SKM-1 (cell line): Measurements from ENCODE around the gene ADGRL3.
"Not testable (repeated sequence)": the region's sequence is repeated elsewhere in the genome, so short reads cannot be mapped to it uniquely, and the experiment has no call there.

Source experiments
- DNase-seq: peaks from one replicate; lab custom pipeline; 2025; ENCODE audit not compliant: unreplicated experiment; lab: John Stamatoyannopoulos, UW

Gene ADGRL3

GRCh38 chr4:61596606-61597340, 396.6 kb downstream of the ADGRL3 start:
- no peak for DNase-seq

DNA sequence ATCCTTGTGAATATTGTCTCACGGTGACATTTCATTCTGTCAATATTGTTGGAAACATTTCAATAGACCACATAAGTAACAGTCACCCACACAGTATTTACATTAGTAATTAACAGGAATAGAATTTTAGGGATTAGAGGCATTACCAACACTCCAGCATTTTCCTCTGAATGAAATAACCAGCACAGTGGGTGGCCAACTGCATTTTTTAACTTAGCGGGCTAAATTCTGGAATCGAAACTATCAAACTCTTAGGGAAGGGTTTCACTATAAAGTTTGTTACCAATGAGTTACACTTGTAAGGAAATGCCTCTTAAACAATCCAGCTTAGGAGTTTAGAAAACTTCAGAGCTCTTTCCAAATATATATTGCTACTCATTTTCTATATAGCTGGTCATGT, 403.0 kb downstream of the ADGRL3 start:
- DNase-seq, result no peak

DNA sequence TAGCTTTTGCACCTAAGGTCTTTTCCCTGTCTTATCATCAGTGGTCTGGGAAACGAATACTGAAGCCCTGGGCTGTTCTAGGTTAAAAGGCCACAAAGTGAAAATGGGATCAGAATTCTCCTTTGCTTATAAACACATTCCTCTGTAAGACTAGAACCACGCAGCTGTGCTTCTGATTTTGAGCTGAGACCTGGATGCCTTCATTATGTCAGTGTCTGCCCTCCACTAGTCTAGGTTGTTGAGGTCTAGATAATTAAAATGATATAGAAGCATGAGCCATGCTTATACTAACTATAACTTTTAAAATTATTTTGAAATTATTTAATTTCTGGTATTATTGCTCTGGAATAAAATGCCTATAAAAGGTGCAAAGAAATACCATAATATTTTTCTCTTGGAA, 403.9 kb downstream of the ADGRL3 start:
- DNase-seq, result no peak

DNA sequence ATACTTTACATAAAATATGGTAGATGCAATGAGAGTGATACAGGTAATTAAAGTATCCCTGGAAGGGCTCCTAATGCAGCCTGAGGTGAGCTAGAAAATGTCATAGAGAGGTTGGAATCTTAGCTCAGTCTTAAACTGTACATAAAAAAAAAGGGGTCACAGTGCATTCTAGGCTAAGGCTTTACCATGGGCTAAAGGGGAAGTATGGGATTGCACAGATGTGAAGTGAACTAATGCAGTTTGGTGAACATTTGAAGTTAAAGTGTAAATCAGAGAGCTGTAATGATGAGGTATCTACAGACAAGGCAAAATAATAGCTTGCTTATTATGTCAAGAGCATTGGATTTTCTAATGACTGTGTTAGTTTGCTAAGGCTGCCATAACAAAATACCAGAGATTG, 405.9 kb downstream of the ADGRL3 start:
- DNase-seq, result no peak

GRCh38 chr4:61614231-61614630, 414.1 kb downstream of the ADGRL3 start:
- DNase-seq, result no peak

- DNase-seq, result no peak
Measured at GRCh38 chr4:61619528-61619927, 419.4 kb downstream of the ADGRL3 start.

- no peak for DNase-seq
Measured at GRCh38 chr4:61628282-61628681, 428.2 kb downstream of the ADGRL3 start.

DNA sequence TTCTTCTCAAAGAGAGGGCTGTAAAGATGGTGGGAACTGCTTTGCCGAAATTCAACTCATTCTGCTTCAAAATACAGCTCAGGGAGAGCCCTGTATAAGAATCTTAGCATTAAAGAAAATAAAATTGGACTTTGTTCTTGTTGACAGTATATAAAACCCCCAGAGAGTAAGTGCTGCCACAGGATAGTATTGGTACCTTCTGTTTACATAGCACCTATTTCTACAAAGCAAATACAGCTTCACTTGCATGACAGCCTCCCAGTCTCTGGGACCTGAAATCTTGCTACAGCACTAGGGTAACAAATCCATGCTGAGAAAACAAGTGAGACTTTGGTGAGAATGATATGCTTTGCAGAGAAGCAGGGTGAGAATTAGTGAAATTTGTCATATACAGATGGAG, 428.6 kb downstream of the ADGRL3 start:
- no peak for DNase-seq

- no peak for DNase-seq
Measured at GRCh38 chr4:61630548-61630947, 430.4 kb downstream of the ADGRL3 start.

DNA sequence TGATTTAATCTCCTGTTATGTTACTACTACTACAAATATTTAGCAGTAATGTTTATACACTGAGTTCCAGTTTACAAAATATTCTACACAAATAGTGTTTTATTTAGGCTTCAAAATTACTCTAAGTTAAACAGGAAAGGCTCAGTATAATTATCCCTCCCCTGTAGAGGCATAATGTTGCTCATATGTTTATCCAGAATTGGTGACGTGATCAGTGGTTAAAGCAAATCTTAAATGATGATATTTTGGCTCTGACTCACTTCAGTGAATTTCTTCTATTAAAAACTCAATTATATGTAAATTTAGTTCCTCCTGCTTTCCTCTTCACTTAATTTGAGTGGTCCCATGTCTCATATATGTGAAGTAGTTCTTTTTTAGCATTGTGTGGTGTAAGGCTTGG, 438.5 kb downstream of the ADGRL3 start:
- no peak for DNase-seq

DNA sequence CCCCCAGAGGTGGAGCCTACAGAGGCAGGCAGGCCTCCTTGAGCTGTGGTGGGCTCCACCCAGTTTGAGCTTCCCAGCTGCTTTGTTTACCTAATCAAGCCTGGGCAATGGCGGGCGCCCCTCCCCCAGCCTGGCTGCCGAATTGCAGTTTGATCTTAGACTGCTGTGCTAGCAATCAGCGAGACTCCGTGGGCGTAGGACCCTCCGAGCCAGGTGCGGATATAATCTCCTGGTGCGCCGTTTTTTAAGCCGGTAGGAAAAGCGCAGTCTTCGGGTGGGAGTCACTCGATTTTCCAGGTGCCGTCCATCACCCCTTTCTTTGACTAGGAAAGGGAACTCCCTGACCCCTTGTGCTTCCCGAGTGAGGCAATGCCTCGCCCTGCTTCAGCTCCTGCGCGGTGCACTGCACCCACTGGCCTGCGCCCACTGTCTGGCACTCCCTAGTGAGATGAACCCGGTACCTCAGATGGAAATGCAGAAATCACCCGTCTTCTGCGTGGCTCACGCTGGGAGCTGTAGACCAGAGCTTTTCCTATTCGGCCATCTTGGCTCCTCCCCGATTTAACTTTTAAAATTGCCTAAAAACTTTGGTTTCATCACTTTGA, 446.7 kb downstream of the ADGRL3 start:
- not testable (repeated sequence) for DNase-seq

DNA sequence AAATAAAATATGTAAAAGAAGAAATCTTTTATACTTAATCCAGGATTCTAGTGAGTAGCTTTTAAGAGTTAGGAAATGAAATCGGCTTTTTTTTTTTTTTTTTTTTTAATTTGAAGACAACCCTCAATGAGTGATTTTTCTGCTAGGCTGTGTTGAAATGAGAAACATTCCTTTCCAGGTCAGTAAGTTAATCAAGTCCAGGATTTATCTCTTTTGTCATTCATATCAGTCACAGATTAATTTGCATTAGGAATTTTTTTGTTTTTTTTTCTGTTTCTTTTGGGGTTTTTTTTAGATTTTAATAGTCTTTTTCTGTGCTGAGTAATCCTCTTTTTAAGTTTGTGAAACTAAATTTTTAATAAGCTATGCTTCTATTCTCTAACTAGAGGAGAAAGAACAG, 448.1 kb downstream of the ADGRL3 start:
- DNase-seq, result no peak

DNA sequence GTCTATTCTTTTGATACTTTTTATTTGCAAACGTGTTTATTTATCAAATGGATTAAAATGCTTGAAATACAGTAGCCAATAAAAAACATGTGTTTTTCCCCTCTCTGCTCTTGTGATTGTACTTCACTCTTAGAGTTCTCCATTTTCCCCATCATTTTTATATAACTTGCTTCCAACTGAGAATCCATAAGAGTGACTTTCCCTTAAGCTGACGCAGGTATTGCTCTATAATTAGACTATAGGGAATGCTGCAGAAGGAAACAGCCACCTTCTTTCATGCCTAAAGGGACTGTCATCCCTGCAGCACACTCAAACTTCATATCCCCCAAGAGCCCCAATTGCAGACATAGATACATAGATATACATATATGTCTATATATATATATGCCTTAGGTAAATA, 456.9 kb downstream of the ADGRL3 start:
- no peak for DNase-seq

- no peak for DNase-seq
Measured at GRCh38 chr4:61661960-61662359, 461.8 kb downstream of the ADGRL3 start.

DNA sequence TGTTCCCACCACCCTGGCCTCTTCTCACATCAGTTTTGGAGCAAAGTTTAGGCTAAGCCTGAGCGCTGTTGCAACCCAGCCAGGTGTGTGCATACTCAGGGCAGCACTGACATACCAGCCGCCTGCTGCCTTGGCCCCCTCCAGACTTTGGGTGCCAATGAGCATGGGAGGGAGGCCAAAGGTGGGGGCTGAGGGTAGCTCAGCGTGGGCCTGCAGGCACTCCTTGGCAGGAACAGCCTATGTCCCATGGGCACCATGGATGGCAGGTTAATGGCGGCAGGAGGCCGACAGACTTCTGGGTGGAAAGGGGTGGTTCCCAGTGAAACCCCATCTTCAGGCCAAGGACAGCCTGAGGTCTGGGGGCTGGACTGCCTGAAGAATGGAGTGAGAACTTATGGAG, 462.2 kb downstream of the ADGRL3 start:
- DNase-seq, result no peak

DNA sequence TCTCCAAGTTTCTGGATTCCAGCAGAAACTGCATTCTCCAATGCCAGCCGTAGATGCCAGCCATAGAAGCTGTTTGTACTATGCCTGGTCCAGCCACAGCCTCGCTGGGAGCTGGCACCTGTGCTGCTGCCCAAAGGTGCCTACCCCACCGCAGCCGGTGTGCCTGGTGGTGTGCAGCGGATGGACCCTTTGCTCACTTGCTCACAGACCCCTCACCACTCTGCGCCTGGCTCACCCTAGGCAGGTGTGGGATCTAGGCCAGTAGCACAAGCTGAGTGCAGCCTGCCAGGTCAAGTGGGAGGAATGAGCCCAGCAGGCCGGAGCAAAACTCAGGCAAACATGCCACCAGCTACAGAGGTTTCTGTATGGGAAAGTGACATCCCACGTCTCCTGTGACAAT, 463.2 kb downstream of the ADGRL3 start:
- no peak for DNase-seq

- no peak for DNase-seq
Measured at GRCh38 chr4:61665649-61666048, 465.5 kb downstream of the ADGRL3 start.

DNA sequence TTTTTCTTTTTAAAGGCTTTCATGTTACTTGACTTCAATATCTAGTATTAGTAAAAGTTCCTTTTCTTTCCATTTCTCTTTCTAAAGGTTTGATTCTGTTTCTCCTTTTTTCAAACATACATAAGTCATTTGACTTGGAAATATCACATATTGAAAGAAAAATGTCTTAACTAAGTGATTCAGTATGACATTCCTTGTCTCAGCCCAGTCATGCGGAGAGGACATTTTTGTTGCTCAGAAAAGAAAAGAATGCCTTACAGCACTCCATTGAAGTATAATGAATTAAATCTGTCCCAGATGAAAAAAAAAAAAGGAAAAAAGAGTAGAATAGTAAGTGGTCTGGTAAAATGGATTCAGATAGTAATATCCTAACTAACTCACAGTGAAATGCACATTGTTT, 466.1 kb downstream of the ADGRL3 start:
- DNase-seq, result no peak

- DNase-seq, result no peak
Measured at GRCh38 chr4:61671599-61671998, 471.5 kb downstream of the ADGRL3 start.

DNA sequence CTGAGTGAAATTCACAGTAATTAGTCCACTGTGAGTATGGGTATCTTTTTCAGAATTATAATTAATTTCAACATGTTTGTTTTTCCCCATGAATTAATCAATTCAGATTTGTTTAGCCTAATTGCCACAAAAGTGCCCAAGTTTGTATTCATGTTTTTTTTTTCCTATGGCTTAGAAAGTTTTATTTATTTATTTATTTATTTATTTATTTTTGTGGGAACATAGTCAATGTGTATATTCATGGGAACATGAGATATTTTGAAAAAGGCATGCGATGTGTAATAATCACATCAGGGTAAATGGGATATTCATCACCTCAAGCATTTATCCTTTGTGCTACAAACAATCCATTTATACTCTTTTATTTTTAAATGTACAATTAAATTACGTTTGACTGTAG, 475.3 kb downstream of the ADGRL3 start:
- no peak for DNase-seq

DNA sequence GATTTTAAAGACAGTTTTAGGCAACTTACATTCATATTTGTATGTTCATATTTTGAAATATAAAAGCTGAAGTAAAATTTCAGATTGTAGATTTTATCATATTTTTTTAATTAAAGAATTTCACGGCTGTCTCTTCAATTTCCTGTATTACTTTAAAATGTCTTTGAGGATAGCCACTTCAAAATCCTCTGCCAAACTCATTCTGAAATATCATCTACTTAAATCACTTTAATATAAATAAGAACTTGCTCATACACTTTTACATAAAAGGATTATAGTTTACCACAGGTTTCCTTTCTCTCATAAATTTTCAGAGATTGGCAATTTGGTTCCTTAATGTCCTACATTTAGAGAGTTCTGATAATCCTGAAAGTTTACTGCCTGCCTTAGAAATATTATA, 478.2 kb downstream of the ADGRL3 start:
- DNase-seq, result no peak

DNA sequence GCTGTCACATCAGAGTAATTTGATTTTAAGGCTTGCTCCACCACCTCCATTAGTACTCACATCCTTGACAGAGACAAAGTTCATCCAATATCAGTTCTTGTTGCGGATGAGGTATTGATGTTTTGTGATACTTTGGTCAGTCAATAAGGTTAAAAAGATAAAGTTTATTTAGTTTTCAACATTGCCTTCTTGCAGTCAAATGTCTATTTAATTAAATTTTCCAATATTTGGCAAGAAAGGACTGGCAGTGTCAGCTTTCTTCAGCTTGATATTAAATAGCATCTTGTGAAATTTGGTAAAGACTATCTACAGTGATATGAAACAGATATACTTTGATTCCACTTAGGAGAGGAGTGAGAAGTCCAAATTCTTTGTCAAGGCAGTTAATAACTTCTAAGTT, 493.4 kb downstream of the ADGRL3 start:
- DNase-seq, result no peak

DNA sequence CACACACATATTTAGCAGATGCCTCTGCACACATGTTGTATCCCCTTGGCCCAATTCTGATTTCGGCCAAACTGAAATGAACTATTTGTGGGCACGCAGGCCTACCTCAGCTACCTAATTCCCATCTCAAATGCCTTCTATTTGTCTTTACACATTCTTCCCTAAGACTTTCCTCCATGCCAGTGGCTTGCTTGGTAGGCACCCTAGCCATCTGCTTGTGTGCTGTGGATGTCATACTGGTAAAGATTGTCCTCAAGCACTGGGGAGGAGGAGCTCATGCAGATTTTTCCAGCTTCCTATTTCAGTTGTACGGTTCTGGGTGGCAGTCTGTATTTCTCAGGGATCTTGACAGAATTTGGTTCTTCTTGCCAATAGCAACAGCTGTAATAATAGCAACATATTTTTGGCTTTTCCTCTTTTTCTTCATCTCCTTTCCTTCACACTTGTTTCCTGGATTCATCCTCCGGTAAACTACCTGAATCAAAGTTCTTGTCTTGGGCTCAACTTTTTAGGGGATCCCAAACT, 514.3 kb downstream of the ADGRL3 start:
- DNase-seq, result no peak
